COR-L47 (cell line): ENCODE measurements around the gene UGCG.
"Not testable (repeated sequence)": the region's sequence is repeated elsewhere in the genome, so short reads cannot be mapped to it uniquely, and the experiment has no call there.

ENCODE experiments used
- DNase-seq: peaks from one replicate; lab custom pipeline; 2025; lab: John Stamatoyannopoulos, UW

Gene UGCG

GRCh38 chr9:111920531-111920930 lies 23.9 kb downstream of the UGCG start:
- DNase-seq: no peak

- DNase-seq: no peak
Observed at GRCh38 chr9:111922324-111923013, 25.9 kb downstream of the UGCG start.

- DNase-seq: no peak
Observed at GRCh38 chr9:111924281-111924680, 27.7 kb downstream of the UGCG start.

- DNase-seq: no peak
Observed at GRCh38 chr9:111925017-111925770, 28.6 kb downstream of the UGCG start.

GRCh38 chr9:111925784-111926183 lies 29.2 kb downstream of the UGCG start:
- DNase-seq: no peak

- no peak for DNase-seq
Observed at GRCh38 chr9:111926421-111926875, 29.8 kb downstream of the UGCG start.

- DNase-seq: no peak
Observed at GRCh38 chr9:111928359-111928720, 31.7 kb downstream of the UGCG start.

- DNase-seq: no peak
Observed at GRCh38 chr9:111934747-111935146, 38.1 kb downstream of the UGCG start.

GRCh38 chr9:111936391-111936790 lies 39.8 kb downstream of the UGCG start:
- DNase-seq: no peak

- no peak for DNase-seq
Observed at GRCh38 chr9:111937301-111937700, 40.7 kb downstream of the UGCG start.

- no peak for DNase-seq
Observed at GRCh38 chr9:111937781-111938426, 41.3 kb downstream of the UGCG start.

- DNase-seq: no peak
Observed at GRCh38 chr9:111938427-111938800, 41.8 kb downstream of the UGCG start.

GRCh38 chr9:111939322-111939721 lies 42.7 kb downstream of the UGCG start:
- no peak for DNase-seq

- DNase-seq: no peak
Observed at GRCh38 chr9:111940697-111941096, 44.1 kb downstream of the UGCG start.

- no peak for DNase-seq
Observed at GRCh38 chr9:111943200-111943599, 46.6 kb downstream of the UGCG start.

- no peak for DNase-seq
Observed at GRCh38 chr9:111943746-111944145, 47.1 kb downstream of the UGCG start.

GRCh38 chr9:111944241-111944866 lies 47.7 kb downstream of the UGCG start:
- DNase-seq: no peak

- DNase-seq: no peak
Observed at GRCh38 chr9:111945216-111945615, 48.6 kb downstream of the UGCG start.

GRCh38 chr9:111948109-111948508 lies 51.5 kb downstream of the UGCG start:
- DNase-seq: not testable (repeated sequence)

GRCh38 chr9:111948951-111949350 lies 52.3 kb downstream of the UGCG start:
- DNase-seq: no peak

- no peak for DNase-seq
Observed at GRCh38 chr9:111949919-111950318, 53.3 kb downstream of the UGCG start.

GRCh38 chr9:111952559-111952958 lies 55.9 kb downstream of the UGCG start:
- DNase-seq: no peak

- no peak for DNase-seq
Observed at GRCh38 chr9:111953444-111953843, 56.8 kb downstream of the UGCG start.
